ENCODE data around the gene GLRX3.

- TF ChIP-seq POLR2AphosphoS5 (IDR thresholded peaks at IDR 0.05; ENCODE audit: low read depth, low read length) = no peak
- no peak for TF ChIP-seq FOXP2 (optimal IDR thresholded peaks at IDR 0.05; ENCODE audit: borderline replicate concordance, extremely low read depth, extremely low read length, insufficient read depth)
- no peak for TF ChIP-seq TAF1 (IDR thresholded peaks at IDR 0.05; ENCODE audit: borderline replicate concordance, insufficient read depth, low read length)
- TF ChIP-seq REST (IDR thresholded peaks at IDR 0.05; ENCODE audit: insufficient read depth in 1 of 2, low read depth in 2 of 2, low read length in 2 of 2) = no peak
Observed at GRCh38 chr10:130177250-130177649, 41.1 kb downstream of the GLRX3 start.
